Lung (tissue), 12 donors: ENCODE data around the gene PON2. TPM values are rescaled to one million over a fixed set of nuclear protein-coding genes. Genes with fewer than 3 reads are reported as not detected.

ENCODE experiments used
- ATAC-seq: fragments of 200-7000 bp; cut with Tn5 transposase; one replicate; pipeline ENCODE4 v1.9.1; 2020; ENCODE audit warnings: moderate number of reproducible peaks; ENCODE audit not compliant: insufficient read depth, low FRiP score
- DNase-seq, 3 donors: peaks; one replicate each; pipeline ENCODE4 v3.0.0-alpha.2; 2013 to 2017
- H3K27ac ChIP-seq, 2 donors: one replicate each; pipeline ENCODE4 v1.5.1; 2013; ENCODE audit warnings: mild to moderate bottlenecking in 2 of 2, moderate library complexity in 2 of 2, control low read depth in 1 of 2, inconsistent platforms in 1 of 2, low read depth in 1 of 2, low read length in 1 of 2
- H3K27me3 ChIP-seq, 3 donors: one replicate each; pipeline ENCODE4 v1.5.1; 2013; ENCODE audit warnings: low read length in 2 of 3; ENCODE audit not compliant: control insufficient read depth in 3 of 3, insufficient read depth in 3 of 3
- H3K36me3 ChIP-seq, 4 donors: one replicate each; pipeline ENCODE4 v1.5.1; 2013; ENCODE audit warnings: low read length in 4 of 4, mild to moderate bottlenecking in 1 of 4, moderate library complexity in 1 of 4; ENCODE audit not compliant: control insufficient read depth in 4 of 4, insufficient read depth in 4 of 4
- H3K4me1 ChIP-seq, 5 donors: one replicate each; pipeline ENCODE4 v1.5.1; 2013; ENCODE audit warnings: low read length in 5 of 5, mild to moderate bottlenecking in 2 of 5, moderate library complexity in 1 of 5; ENCODE audit not compliant: control insufficient read depth in 5 of 5, insufficient read depth in 5 of 5
- H3K4me3 ChIP-seq: one replicate; pipeline ENCODE4 v1.5.1; 2013; ENCODE audit warnings: mild to moderate bottlenecking, control low read depth, moderate library complexity
- H3K9ac ChIP-seq, 2 donors: one replicate each; pipeline ENCODE4 v1.5.1; 2013; ENCODE audit warnings: low read length in 2 of 2, control low read depth in 1 of 2; ENCODE audit not compliant: insufficient read depth in 1 of 2
- H3K9me3 ChIP-seq, 4 donors: one replicate each; pipeline ENCODE4 v1.5.1; 2013; ENCODE audit warnings: low read length in 3 of 4, mild to moderate bottlenecking in 1 of 4, moderate library complexity in 1 of 4; ENCODE audit not compliant: control insufficient read depth in 4 of 4, insufficient read depth in 3 of 4
- CTCF ChIP-seq: IDR thresholded peaks from 2 replicates; pipeline ENCODE4 v1.5.1; 2012; ENCODE audit warnings: mild to moderate bottlenecking; ENCODE audit errors: control extremely low read depth, extremely low read depth
- WGBS, 2 donors: extraction: QIAGEN DNeasy Blood & Tissue Kit; methylation state at CpG; one replicate each; pipeline ENCODE4 v1.1.7; 2013; 5-methylcytosine and 5-hydroxymethylcytosine counted together
- polyA plus RNA-seq, 2 donors: library from polyadenylated mRNA; stranded (reverse); fragments of 200-250 nt; gene quantifications; one replicate each; pipeline ENCODE4 v1.2.1, GENCODE V29; 2013
- total RNA-seq, 2 donors: library from RNA; depleted of rRNA in 1 of 2; stranded (reverse); fragments of >200 nt in 1 of 2; gene quantifications; one replicate each; pipeline ENCODE4 v1.2.1, GENCODE V29; 2014 to 2021
- donor health status: control.
- donor health status: control.
- donor health status: Bipolar disorder and iron deficiency.
- donor health status: healthy.
- donor health status: DM: yes; HTN: yes; CAD: no.

The PON2 gene
- total and polyA plus RNA-seq, 4 donors = 90.4 to 392 (median 188) TPM

GRCh38 chr7:95427914-95428516, 6.8 kb downstream of the PON2 start:
- DNase-seq (no peak), ATAC-seq (no peak)
- no peak overlapping the region for H3K27ac ChIP-seq
- peaks cover 3 to 22% (median 6%) of the 10 kb centered on the region in 4 donors for H3K36me3 ChIP-seq
- H3K9me3 ChIP-seq = peaks cover 0 to 4% (median under 1%) of the 10 kb centered on the region in 4 donors
- H3K4me3 ChIP-seq = no peak overlapping the region
- peaks cover 0 to 10% (median 4%) of the 10 kb centered on the region in 5 donors for H3K4me1 ChIP-seq
- 77 to 85% methylated on average over 3 of the region's 3 CpGs for WGBS, 2 donors
- H3K9ac ChIP-seq = no peak overlapping the region
- H3K27me3 ChIP-seq = no peaks in the 10 kb centered on the region
- no peak for TF ChIP-seq CTCF

GRCh38 chr7:95427166-95427565, 7.7 kb downstream of the PON2 start:
- peaks cover 0 to 10% (median 4%) of the 10 kb centered on the region in 5 donors for H3K4me1 ChIP-seq
- WGBS, 2 donors = 87 to 89% methylated on average over 7 of the region's 7 CpGs
- TF ChIP-seq CTCF = no peak
- no peak for DNase-seq
- no peaks in the 10 kb centered on the region for H3K27me3 ChIP-seq
- H3K36me3 ChIP-seq = peaks cover 3 to 20% (median 8%) of the 10 kb centered on the region in 4 donors
- no peak overlapping the region for H3K27ac ChIP-seq
- ATAC-seq = no peak
- H3K4me3 ChIP-seq = no peak overlapping the region
- H3K9ac ChIP-seq = no peak overlapping the region
- H3K9me3 ChIP-seq = peaks cover 0 to 4% (median under 1%) of the 10 kb centered on the region in 4 donors

- ATAC-seq (no peak), DNase-seq (no peak)
- Histone ChIP-seq H3K27ac (no peak overlapping the region), H3K4me3 (no peak overlapping the region), H3K9me3 (peaks cover 0 to 4% (median under 1%) of the 10 kb centered on the region in 4 donors), H3K27me3 (no peaks in the 10 kb centered on the region), H3K36me3 (peaks cover 3 to 20% (median 8%) of the 10 kb centered on the region in 4 donors), H3K4me1 (peaks cover 0 to 24% (median 8%) of the 10 kb centered on the region in 5 donors), H3K9ac (no peak overlapping the region)
- 86 to 93% methylated on average over 2 of the region's 2 CpGs for WGBS, 2 donors
- no peak for TF ChIP-seq CTCF
Observed at GRCh38 chr7:95425694-95426093, 9.1 kb downstream of the PON2 start.
